ENCODE data around the gene OR4M2. TPM values are rescaled to one million over a fixed set of nuclear protein-coding genes. Genes with fewer than 3 reads are reported as not detected.
"Not testable (repeated sequence)": the region's sequence is repeated elsewhere in the genome, so short reads cannot be mapped to it uniquely, and the experiment has no call there.

OR4M2 gene
- total and polyA plus RNA-seq, 2 donors (not counting 1 experiment from before 2014, with no cell fraction given) = not detected

GRCh38 chr15:22099289-22099891 lies 19.1 kb downstream of the OR4M2 start:
- H3K4me1 Mint-ChIP-seq; H3K27ac ChIP-seq (ENCODE audit: low read length in 2 of 2); H3K27me3 Mint-ChIP-seq; H3K27ac Mint-ChIP-seq; DNase-seq; H3K4me1 ChIP-seq (ENCODE audit: control insufficient read depth in 2 of 2, insufficient read depth in 2 of 2, low read length in 2 of 2); H3K4me3 Mint-ChIP-seq; H3K79me2 ChIP-seq (ENCODE audit: control insufficient read depth, insufficient read depth, low read length); H3K4me2 ChIP-seq (replicated peaks; ENCODE audit: low read depth, low read length, poor library complexity, severe bottlenecking); H4K20me1 ChIP-seq (ENCODE audit: control insufficient read depth, insufficient read depth, low read length, poor library complexity, severe bottlenecking); H2AFZ ChIP-seq (ENCODE audit: insufficient read depth, low read depth, low read length, poor library complexity, severe bottlenecking); H3K9me3 Mint-ChIP-seq (ENCODE audit: insufficient read depth); POLR2A ChIA-PET; H3K36me3 ChIP-seq (replicated peaks in 1 of 2; ENCODE audit: control extremely low read depth in 1 of 2, control insufficient read depth in 1 of 2, extremely low read depth in 1 of 2, insufficient read depth in 2 of 2, low read length in 1 of 2); intact Hi-C loops (cut with micrococcal nuclease); CTCF ChIA-PET; H3K4me3 ChIP-seq (ENCODE audit: control extremely low read depth in 1 of 5, extremely low read depth in 1 of 5, insufficient read depth in 1 of 5, low read depth in 2 of 5, low read length in 4 of 5); H3K9me3 ChIP-seq (ENCODE audit: control extremely low read depth in 1 of 3, control insufficient read depth in 2 of 3, insufficient read depth in 1 of 3, low read length in 2 of 3); H3K27me3 ChIP-seq (replicated peaks in 1 of 4; ENCODE audit: control extremely low read depth in 1 of 4, control insufficient read depth in 3 of 4, insufficient read depth in 4 of 4, low read length in 3 of 4); H3K9ac ChIP-seq (ENCODE audit: low read length): not testable (repeated sequence)
- peak; percentile 41 for ATAC-seq (ENCODE audit: low read depth)
- WGBS (ENCODE audit: insufficient coverage) = no CpG with 5 or more reads among the region's 17 CpGs

GRCh38 chr15:22122033-22122432 lies 41.7 kb downstream of the OR4M2 start:
- H3K36me3 ChIP-seq (replicated peaks in 1 of 2; ENCODE audit: control extremely low read depth in 1 of 2, control insufficient read depth in 1 of 2, extremely low read depth in 1 of 2, insufficient read depth in 2 of 2, low read length in 1 of 2); H2AFZ ChIP-seq (ENCODE audit: insufficient read depth, low read depth, low read length, poor library complexity, severe bottlenecking); H3K9me3 ChIP-seq (ENCODE audit: control extremely low read depth in 1 of 3, control insufficient read depth in 2 of 3, insufficient read depth in 1 of 3, low read length in 2 of 3); H3K27ac ChIP-seq (ENCODE audit: low read length in 2 of 2); H3K4me1 Mint-ChIP-seq; H3K79me2 ChIP-seq (ENCODE audit: control insufficient read depth, insufficient read depth, low read length); H3K27ac Mint-ChIP-seq; ATAC-seq (ENCODE audit: low read depth); H4K20me1 ChIP-seq (ENCODE audit: control insufficient read depth, insufficient read depth, low read length, poor library complexity, severe bottlenecking); H3K4me3 Mint-ChIP-seq; DNase-seq; H3K27me3 Mint-ChIP-seq; H3K9me3 Mint-ChIP-seq (ENCODE audit: insufficient read depth); H3K4me2 ChIP-seq (replicated peaks; ENCODE audit: low read depth, low read length, poor library complexity, severe bottlenecking); POLR2A ChIA-PET; H3K4me1 ChIP-seq (ENCODE audit: control insufficient read depth in 2 of 2, insufficient read depth in 2 of 2, low read length in 2 of 2); CTCF ChIA-PET; H3K4me3 ChIP-seq (ENCODE audit: control extremely low read depth in 1 of 5, extremely low read depth in 1 of 5, insufficient read depth in 1 of 5, low read depth in 2 of 5, low read length in 4 of 5); H3K27me3 ChIP-seq (replicated peaks in 1 of 4; ENCODE audit: control extremely low read depth in 1 of 4, control insufficient read depth in 3 of 4, insufficient read depth in 4 of 4, low read length in 3 of 4); H3K9ac ChIP-seq (ENCODE audit: low read length); intact Hi-C loops (cut with micrococcal nuclease): not testable (repeated sequence)
- WGBS (ENCODE audit: insufficient coverage) = no CpG with 5 or more reads among the region's 5 CpGs

Other genes with a start within 250 kb of the OR4M2 start
- gene POTEB, start 202.8 kb upstream of the OR4M2 start, total RNA-seq = not detected in 2 replicates
- gene POTEB, start 202.8 kb upstream of the OR4M2 start, polyA plus RNA-seq = not detected in 2 replicates